Bronchial epithelial cell (primary cell): ENCODE measurements around the gene IQSEC1. TPM values are rescaled to one million over a fixed set of nuclear protein-coding genes. Genes with fewer than 3 reads are reported as not detected.

Experiments used
- DNase-seq: peaks from one replicate; pipeline ENCODE4 v3.0.0-alpha.2; 2010; ENCODE audit warnings: low read depth
- FAIRE-seq: peaks from 2 replicates; lab custom pipeline; 2011; peaks lifted over from hg19 to GRCh38; lab: Jason Lieb, UNC
- H3K27me3 ChIP-seq: 2 replicates; pipeline ENCODE4 v1.5.1; 2011; ENCODE audit warnings: low read length; ENCODE audit not compliant: control insufficient read depth, insufficient read depth
- H3K36me3 ChIP-seq: 2 replicates; pipeline ENCODE4 v1.5.1; 2011; ENCODE audit warnings: low read length; ENCODE audit not compliant: control insufficient read depth, insufficient read depth
- H3K4me3 ChIP-seq: 2 replicates; pipeline ENCODE4 v1.5.1; 2011; ENCODE audit warnings: mild to moderate bottlenecking, low read depth, low read length, control low read depth
- CTCF ChIP-seq: IDR thresholded peaks from 2 replicates; pipeline ENCODE4 v1.5.1; 2011; ENCODE audit warnings: mild to moderate bottlenecking, moderate library complexity, low read length, control low read depth, inconsistent platforms; ENCODE audit not compliant: insufficient read depth, severe bottlenecking
- total RNA-seq: library from RNA; depleted of rRNA; stranded (reverse); fragments of >200 nt; gene quantifications from 2 replicates; pipeline ENCODE4 v1.2.1, GENCODE V29; 2014

IQSEC1 gene
- total RNA-seq, 1 donor from 2014 or later = 6.6 TPM

- FAIRE-seq = no peak
- TF ChIP-seq CTCF = no peak
- DNase-seq = no peak
- Histone ChIP-seq H3K4me3 (no peak overlapping the region), H3K27me3 (no peaks in the 10 kb centered on the region), H3K36me3 (peaks cover 16% of the 10 kb centered on the region)
These were observed 167.7 kb downstream of the IQSEC1 start for GRCh38 chr3:12905316-12906071.

- Histone ChIP-seq H3K27me3 (no peaks in the 10 kb centered on the region), H3K36me3 (peaks cover 15% of the 10 kb centered on the region), H3K4me3 (no peak overlapping the region)
- DNase-seq (no peak), FAIRE-seq (peak; percentile 68)
- no peak for TF ChIP-seq CTCF
These were observed 168.3 kb downstream of the IQSEC1 start for GRCh38 chr3:12904951-12905315.

GRCh38 chr3:12903881-12904280 lies 169.3 kb downstream of the IQSEC1 start:
- Histone ChIP-seq H3K4me3 (no peak overlapping the region), H3K36me3 (peaks cover 14% of the 10 kb centered on the region), H3K27me3 (no peaks in the 10 kb centered on the region)
- no peak for TF ChIP-seq CTCF
- DNase-seq (no peak), FAIRE-seq (no peak)

- TF ChIP-seq CTCF = no peak
- H3K4me3 ChIP-seq = no peak overlapping the region
- no peaks in the 10 kb centered on the region for H3K27me3 ChIP-seq
- peaks cover 13% of the 10 kb centered on the region for H3K36me3 ChIP-seq
- FAIRE-seq (no peak), DNase-seq (no peak)
These were observed 170.0 kb downstream of the IQSEC1 start for GRCh38 chr3:12903000-12903800.

GRCh38 chr3:12902181-12902999 lies 170.8 kb downstream of the IQSEC1 start:
- DNase-seq (no peak), FAIRE-seq (no peak)
- TF ChIP-seq CTCF = no peak
- no peak overlapping the region for H3K4me3 ChIP-seq
- H3K36me3 ChIP-seq = peaks cover 13% of the 10 kb centered on the region
- H3K27me3 ChIP-seq = no peaks in the 10 kb centered on the region
